Hematopoietic multipotent progenitor cell (in vitro differentiated cells): ENCODE data around the gene EXO1. TPM values are rescaled to one million over a fixed set of nuclear protein-coding genes. Genes with fewer than 3 reads are reported as not detected.
"Not testable (repeated sequence)": the region's sequence is repeated elsewhere in the genome, so short reads cannot be mapped to it uniquely, and the experiment has no call there.

Experiments used
- DNase-seq, 3 donors: peaks; one replicate each; pipeline ENCODE4 v3.0.0-alpha.2; 2011 to 2015; ENCODE audit warnings: low read depth in 2 of 3, low spot score in 2 of 3
- total RNA-seq: library from RNA; depleted of rRNA; stranded (reverse); fragments of >200 nt; gene quantifications from one replicate; pipeline ENCODE4 v1.2.3, GENCODE V29; 2012

Gene EXO1
- total RNA-seq, 1 donor, result 3.5 TPM

DNA sequence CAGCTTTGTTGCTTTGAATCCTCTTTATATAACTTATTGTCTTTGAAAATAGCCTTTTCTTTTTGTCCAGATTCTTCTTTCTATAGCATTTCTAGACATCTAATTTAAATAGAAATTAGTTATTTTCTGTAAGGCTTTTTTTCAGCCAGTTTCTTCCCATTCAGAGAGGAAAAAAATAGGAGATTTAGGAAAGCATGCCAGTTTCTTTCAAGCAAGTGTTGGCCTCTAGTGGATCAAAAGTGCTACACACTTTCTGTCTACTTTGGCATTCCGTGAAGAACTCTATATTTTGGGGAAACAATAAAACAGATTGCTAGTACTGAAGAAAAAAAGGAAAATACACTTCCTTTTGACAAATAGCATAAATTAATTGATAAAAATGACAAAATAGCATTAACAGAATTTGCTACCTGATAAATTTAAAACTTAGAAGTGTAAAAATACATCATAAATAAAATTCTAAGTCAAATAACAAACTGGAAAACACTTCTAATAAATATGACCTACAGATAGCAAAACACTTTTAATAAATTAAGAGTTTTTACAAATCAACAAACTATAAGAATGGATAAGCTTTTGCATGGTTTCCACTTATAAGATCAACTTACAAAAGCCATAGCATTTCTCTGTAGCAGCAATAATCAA, 13.1 kb upstream of the EXO1 start:
- DNase-seq, result peak in 1 of 3 donors; percentile 21

DNA sequence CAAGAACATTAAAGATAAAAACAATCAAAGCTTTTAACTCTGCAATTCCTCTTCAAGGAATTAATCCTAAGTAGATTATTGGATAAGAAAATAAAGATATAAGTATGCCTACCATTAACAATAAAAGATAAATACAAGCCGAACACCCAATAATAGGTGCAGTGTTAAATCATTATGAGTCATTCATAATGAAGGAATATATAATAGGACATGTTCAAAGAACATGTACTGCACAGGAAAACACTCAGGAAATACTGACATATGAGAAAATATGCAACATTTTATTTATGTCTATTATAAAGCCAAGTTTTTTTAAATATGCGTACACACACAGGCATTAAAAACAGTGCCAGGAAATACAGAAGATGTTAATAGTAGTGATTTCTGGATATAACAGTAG, 11.1 kb upstream of the EXO1 start:
- DNase-seq, result no peak

DNA sequence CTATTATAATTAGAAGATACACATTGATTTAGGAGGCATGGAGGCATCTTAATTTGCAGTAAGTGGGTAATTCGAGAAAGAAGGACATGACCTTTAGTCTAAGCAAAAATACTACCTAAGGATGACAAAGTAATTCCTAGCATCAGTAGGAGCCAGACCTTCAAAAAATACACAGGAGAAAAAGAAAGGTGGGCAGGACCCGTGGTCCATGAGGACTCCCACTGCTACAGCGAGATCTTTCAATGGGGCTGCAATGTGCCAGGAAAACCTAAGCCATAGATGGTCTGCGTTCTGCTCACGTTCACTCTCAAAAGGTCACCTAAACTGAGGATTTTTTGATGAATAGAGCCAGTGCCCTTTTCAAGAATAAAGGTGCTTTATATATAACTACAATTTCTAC, 10.6 kb upstream of the EXO1 start:
- no peak for DNase-seq

DNA sequence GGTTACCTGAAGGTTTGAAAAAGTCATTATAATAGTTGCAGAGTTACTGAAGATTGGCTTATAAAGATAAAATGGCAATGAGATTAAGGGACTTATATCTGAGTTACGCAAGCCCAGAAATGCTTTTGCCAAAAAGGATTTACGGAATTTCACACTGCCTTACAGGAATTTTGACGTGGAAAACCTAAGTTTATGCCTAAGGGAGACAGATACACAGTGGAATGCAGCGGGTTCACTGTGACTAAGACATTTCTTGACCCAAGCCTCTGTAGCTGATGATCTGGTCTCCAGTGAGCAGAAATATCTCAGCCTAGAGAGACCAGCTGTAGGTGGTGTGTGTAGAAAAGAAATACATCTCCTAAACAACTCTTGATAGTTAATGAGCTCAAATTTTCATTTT, 10.1 kb upstream of the EXO1 start:
- no peak for DNase-seq

DNA sequence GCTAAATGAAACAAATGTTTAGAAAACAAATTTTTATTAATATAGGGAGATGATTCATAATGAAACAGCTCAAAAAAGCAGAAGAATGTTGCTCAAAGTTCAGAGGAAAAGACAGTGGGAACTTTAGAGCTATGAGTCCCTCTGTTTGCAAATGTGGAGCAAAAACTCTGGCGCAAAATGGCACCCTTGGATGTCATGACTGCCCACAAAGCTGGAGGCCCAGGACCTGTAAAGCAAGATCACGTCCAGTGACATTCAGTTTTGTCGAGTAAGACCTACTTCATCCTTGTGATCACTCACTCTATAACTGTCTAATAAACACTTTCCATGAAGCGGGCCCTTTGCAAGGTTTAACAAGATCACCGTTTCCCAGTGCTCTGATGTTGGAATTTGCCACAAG, 9.1 kb upstream of the EXO1 start:
- no peak for DNase-seq

DNA sequence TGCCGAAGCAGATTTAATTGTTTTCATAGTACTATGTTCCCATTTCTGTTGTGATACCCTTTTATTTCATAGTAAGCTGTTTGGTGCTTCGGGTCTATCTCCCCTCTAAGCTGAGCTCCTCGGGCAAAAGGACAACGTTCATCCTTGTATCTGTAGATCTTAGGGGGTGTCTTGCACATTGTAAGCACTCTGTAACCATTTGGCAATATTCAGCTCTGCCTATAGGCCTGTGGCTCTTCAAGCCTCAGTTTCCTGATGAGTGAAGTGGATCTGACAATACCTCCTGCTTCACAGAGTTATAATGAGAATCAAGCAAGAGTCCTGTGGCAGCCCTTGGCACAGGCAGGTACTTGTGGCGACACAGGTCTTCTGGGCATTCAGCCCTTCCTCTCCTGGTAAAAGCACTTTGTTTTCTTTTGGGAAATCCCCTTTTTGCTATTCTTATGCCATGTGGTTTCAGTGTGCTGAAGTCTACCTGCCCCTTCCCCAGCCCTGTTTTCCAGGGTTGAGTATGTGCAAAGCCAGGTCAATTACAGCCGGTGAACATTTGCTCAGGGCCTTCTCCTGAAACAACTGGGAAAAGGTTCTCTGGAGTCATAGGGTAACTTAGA, 8.5 kb upstream of the EXO1 start:
- no peak for DNase-seq

DNA sequence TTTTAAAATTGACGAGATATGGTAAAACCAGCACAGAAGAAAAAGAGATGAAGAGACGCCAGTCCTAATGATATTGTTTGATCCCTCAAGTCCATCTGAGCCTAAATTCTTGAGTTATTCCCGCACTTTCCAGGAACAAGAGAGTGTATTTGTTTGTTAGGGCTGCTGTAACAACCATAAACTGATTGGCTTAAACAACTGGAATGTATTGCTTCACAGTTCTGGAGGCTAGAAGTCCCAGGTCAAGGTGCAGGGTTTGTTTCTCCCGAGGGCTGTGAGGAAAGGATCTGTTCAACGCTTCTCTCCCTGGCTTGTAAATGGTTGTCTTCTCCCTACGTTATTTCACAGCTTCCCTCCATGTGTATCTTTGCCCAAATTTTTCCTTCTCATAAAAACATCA, 7.8 kb upstream of the EXO1 start:
- no peak for DNase-seq

DNA sequence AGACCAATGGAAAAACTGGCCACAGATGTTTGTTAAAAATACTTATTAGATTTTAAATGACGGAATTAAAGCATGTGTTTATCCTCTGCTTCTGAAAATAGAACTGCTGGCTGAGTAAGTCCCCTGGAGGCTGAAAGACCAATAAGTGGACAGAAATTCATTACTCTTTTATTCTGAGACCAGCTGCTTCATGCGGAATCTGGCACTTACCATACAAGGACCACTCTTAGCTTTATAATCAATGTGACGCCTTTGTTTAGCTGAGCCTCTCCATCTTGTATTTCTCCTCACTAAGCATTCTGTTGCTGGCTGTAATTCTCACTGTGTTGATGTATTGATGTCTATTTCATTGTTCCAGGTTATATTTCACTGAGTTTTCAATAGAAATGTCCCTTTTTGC, 6.3 kb upstream of the EXO1 start:
- DNase-seq, result no peak

DNA sequence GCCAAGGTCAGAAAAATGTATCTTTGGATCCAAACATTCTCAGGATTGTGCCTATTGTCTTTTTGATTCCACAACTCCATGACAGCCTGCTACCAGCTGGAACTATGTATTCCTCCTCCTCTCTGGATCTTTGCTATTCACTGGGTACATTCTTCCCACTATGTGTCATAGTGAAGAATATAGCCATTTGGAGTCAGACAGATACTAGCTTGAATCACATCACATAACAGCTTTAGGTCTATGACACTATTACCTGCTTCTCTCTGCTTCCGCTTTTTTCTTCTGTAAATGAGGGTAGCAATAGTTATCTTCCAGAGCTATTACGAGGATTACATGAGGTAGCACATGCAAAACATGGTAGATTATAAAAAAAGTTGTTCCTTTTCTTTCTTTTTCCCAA, 5.4 kb upstream of the EXO1 start:
- DNase-seq, result no peak

DNA sequence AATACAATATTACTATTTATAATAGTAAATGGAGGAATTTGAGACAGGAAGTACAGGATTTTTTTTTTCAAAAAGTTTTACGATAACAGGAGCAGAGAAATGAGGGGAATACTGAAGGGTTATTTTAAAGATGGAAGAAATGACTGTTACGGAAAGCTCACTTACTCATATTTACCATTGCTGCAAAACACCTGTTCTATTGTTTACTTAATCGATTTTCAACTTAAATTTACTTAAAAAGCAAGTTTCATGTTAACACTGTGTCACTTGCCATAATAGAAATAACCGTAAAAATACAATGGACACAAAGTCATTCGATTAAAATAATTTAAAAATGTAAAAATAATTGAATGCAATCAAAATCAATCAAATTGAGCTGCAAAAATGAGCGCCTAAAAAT, 3.4 kb upstream of the EXO1 start:
- no peak for DNase-seq

DNA sequence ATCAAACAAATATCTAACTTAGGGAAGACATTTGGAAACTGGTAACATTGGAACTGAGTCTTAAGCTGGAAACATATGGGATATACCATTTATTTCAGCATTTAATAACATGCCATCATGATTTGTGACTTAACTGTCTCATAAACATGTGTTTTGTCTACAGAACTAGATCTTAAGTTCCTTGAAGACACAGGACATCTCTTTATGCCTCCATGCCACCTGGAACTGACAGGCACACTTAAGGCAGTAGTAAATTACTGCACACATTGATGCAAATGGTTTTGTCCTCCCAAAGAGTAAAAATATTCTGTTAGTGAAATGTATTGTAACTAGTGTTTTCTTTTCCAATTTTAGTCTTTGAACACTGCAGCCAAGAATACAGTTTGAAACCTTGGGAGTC, 1.6 kb upstream of the EXO1 start:
- DNase-seq, result no peak

DNA sequence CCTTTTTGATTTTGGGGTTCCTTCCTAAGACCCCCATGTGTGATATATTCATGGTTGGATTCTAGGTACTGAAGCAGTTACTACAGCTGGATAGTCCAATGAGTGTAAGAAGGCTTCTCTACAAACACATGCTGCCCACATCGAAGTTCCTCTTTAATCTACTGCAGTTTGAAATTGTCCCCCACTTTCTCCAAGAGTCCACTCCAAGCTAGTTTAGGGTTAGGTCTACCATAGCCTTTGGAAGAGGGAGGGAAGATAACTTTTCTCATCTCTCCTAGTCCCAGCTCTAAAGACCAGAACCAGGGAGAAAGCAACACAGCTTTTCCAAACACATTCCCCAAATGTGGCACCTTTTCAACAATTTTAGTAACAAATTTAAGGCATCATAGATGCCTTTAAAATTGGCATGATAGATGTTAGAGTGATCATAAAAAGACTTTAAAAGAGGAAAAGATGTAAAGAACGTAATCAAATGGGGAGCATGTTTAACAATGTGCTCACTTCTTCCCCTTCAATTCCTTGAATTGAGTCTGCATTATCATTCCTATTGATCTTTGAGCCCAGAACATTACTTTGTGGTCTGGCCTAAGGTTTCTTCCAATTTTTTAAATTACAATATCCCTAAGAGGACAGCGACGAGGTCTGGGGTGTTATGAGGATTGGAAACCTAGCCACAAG, 1.0 kb upstream of the EXO1 start:
- DNase-seq, result no peak

DNA sequence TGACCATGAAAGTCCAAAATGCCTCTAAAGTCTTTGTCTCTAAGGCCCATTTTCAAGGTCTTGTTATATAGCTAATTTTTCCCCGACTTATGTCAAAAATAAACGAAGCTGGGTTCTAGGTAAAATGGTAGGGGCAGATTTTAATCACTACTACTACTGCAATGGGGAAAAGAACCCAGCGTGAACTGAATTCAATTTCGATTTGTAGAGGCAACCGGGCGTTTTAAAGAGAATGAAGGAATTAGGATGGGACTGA, 536 bp upstream of the EXO1 start:
- no peak for DNase-seq

DNA sequence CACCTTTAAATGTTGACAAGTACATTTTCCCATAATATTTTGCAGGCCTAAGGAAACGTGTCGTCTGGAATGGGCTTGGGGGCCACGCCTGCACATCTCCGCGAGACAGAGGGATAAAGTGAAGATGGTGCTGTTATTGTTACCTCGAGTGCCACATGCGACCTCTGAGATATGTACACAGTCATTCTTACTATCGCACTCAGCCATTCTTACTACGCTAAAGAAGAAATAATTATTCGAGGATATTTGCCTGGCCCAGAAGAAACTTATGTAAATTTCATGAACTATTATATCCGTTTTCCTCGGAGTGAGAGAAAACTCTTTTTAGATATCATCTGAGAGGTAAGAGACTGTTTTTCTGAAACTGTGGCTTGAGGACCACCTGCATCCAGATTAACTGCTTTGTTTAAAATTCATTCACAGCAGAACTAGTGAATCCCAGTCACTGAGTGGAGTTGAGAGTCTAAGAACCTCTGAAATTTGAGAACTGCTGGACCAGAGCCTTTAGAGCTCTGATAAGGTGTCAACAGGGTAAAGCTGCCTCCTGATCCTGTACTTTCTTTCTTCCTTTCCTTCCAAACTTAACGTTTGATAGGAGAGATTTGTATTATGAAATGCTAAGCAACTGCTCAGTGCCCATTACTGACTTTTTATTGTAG, 811 bp downstream of the EXO1 start:
- DNase-seq, result no peak

DNA sequence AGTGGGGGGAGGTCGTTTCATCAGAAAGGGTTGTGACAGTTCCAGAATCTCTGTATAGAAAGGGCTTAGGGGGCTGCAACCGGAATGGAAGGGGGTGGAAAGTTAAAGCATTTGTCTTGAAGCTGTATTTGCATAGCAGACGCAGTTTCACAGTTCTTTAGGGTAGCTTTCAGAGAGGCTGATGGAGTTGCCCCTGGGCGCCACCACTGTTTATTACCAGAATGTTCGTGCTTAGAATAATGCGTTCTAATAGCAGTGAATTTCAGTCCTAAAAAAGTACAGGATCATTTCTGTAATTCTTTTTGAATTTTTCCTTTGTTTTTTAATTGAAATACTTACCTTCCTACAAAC, 1.3 kb downstream of the EXO1 start:
- no peak for DNase-seq

DNA sequence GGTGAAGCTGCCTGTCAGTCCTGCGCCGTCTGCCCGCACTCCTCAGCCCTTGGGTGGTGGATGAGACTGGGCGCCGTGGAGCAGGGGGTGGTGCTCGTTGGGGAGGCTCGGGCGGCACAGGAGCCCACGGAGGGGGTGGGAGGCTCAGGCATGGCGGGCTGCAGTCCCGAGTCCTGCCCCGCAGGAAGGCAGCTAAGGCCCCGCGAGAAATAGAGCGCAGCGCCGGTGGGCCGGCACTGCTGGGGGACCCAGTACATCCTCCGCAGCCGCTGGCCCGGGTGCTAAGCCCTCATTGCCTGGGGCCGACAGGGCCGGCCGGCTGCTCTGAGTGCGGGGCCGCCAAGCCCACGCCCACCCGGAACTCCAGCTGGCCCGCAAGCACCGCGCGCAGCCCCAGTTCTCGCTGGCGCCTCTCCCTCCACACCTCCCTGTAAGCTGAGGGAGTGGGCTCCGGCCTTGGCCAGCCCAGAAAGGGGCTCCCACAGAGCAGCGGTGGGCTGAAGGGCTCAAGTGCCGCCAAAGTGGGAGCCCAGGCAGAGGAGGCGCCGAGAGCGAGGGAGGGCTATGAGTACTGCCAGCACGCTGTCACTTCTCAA, 7.6 kb downstream of the EXO1 start:
- DNase-seq, result not testable (repeated sequence)

DNA sequence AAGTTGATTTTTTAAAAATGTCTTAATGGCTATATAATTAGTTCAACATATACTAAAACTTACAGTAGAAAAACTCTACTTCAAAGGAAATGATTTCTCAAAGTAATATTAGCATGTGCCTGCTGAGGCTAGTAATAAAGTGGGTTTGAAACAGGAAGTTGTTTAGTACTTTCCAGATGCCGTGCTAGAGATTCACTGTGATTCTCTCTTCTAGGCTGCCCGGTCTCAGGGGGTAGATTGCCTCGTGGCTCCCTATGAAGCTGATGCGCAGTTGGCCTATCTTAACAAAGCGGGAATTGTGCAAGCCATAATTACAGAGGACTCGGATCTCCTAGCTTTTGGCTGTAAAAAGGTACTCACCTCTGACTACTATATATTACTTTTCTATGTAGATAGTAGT, 9.1 kb downstream of the EXO1 start:
- DNase-seq, result no peak

DNA sequence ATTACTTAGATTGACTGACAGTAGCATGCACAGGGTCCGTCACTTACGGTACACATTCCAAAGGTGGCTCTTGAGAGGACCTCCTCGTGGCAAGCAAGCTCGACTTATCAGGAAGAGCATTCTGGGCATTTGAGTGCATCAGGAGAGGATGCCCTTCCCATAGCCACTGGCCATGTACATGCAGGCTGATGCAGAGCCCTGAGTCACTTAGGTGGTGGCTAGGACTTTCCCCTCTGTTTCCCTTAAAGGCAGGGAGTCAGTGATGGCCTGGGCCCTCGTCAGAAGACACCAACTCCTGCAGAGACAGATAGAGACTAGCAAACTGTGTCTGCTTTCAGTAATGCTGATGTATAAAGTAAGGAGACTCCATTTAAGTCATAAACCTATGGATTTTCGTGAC, 12.9 kb downstream of the EXO1 start:
- no peak for DNase-seq

DNA sequence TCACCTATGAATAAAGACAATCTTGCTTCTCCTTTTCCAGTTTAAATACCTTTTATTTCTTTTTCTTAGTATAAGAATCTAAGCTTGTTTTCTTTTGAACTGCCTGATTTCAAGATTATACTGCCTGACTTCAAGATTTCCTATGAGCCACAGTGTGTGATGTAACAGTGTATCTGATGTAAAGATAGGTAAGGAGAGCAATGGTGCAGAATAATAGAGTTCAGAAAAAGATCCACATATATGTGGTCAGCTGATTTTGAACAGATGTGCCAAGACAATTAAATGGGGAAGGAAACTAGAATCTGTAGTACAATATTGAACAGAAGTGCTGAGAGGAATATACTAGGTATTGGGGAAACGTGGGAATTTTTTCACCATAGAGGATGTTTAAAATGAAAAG, 21.0 kb downstream of the EXO1 start:
- DNase-seq, result no peak

DNA sequence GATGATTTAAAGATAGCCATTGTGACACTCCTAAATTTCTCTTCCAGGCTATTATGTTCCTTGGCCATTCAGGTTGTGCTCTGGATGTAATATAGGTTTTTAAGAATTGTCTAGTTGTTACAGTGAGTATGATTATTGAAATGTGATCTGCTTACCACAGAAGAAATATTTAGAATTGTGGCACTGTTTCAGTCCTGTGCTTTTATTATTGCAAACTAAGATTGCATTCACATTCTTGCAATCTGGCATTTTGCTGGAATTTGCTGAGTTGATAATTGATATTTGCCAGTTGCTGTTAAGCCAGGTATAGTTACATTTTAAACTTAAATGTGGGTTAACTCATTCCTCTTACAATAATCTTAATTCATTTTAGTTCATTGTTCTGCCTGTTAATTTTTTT, 22.3 kb downstream of the EXO1 start:
- no peak for DNase-seq

DNA sequence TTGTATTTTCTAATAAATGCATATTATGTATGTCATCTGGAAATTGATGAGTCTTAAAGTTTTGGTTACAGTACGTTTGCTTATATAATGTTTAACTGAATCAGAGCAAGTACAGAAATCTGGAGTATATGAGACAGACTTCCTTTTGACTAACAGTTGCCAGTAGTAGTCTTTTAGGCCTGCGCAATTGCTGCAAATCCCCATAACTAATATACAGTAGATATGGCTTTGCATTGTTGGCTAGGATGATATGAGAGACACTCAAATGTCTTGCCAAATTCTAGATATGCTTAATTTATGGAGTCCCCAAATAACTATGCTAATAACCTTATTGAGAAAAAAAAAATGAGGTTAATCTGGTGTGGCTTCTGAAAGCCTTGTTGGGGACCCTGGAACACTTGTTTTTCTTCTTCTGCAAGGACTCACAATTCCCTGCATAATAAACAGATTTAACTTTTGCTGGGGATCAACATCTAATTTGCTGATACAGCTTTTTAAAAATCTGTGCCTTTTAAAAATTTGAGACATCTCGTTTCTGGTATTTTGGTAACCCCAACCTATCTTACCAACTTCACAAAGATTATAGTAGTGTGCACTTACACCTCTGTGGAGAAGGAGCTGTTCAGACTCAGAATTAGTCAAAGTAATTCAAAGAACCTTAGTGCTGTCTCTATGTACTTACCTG, 22.9 kb downstream of the EXO1 start:
- no peak for DNase-seq
